Measurements from ENCODE around the gene NPPB. TPM values are rescaled to one million over a fixed set of nuclear protein-coding genes. Genes with fewer than 3 reads are reported as not detected.

Gene NPPB
- total and polyA plus RNA-seq, 7 experiments from 2014 or later, result not detected

GRCh38 chr1:11838349-11839272 lies 20.1 kb downstream of the NPPB start:
- ATAC-seq, result peak; percentile 93
- H3K27me3 ChIP-seq (ENCODE audit: control insufficient read depth in 2 of 2, insufficient read depth in 2 of 2, low read length in 2 of 2), result no peaks in the 10 kb centered on the region
- ChIA-PET CTCF (interaction anchor here (0.9 to 1.6 kb wide), 4 partner anchors 54 to 284 kb away, joined by 3 to 4 read pairs (median 4); no protein-coding TSS in a partner anchor), POLR2A (interaction anchor here (0.5 to 6.2 kb wide), 2 partner anchors 70 to 1446 kb away, joined by 3 to 45 read pairs; no protein-coding TSS in a partner anchor)
- no peak overlapping the region for H3K27ac ChIP-seq (ENCODE audit: low read depth, low read length)
- H3K9me3 ChIP-seq (ENCODE audit: control insufficient read depth in 2 of 3, low read length in 3 of 3), result no peaks in the 10 kb centered on the region
- DNase-seq, result peak; percentile 59 to 79 (median 73)
- peaks cover 0 to 8% (median 4%) of the 10 kb centered on the region in 7 donors for H3K4me1 Mint-ChIP-seq
- peaks cover 4 to 51% (median 19%) of the 10 kb centered on the region in 5 donors for H3K36me3 Mint-ChIP-seq
- no peaks in the 10 kb centered on the region for H3K27me3 Mint-ChIP-seq
- H3K9me3 Mint-ChIP-seq, result peaks cover 0 to 2% (median 0%) of the 10 kb centered on the region in 11 donors
- H3K4me1 ChIP-seq (ENCODE audit: control insufficient read depth in 2 of 2, insufficient read depth in 2 of 2, low read length in 2 of 2), result no peaks in the 10 kb centered on the region
- peaks cover 4 to 82% (median 7%) of the 10 kb centered on the region in 3 experiments for H3K36me3 ChIP-seq (ENCODE audit: control insufficient read depth in 2 of 3, insufficient read depth in 3 of 3, low read length in 3 of 3)
- peak overlapping the region in 1 of 9 donors; percentile 29 for H3K27ac Mint-ChIP-seq
- intact Hi-C loops (cut with micrococcal nuclease), result loop anchor here (1.0 to 10.0 kb wide), 6 partner anchors 56 to 280 kb away; partner anchors contain the start of genes MFN2 (in 1 of the 2) and MIIP (in 1 of the 2)
- H3K4me3 Mint-ChIP-seq, result no peak overlapping the region
- no peak overlapping the region for H3K4me3 ChIP-seq (ENCODE audit: low read length)

GRCh38 chr1:11837767-11838348 lies 20.9 kb downstream of the NPPB start:
- H3K36me3 ChIP-seq (ENCODE audit: control insufficient read depth in 2 of 3, insufficient read depth in 3 of 3, low read length in 3 of 3), result peaks cover 4 to 89% (median 7%) of the 10 kb centered on the region in 3 experiments
- CTCF ChIA-PET, result interaction anchor here (0.9 to 1.6 kb wide), 5 partner anchors 10 to 285 kb away, joined by 3 to 4 read pairs (median 4); partner anchors contain the start of gene NPPA
- Mint-ChIP-seq H3K27ac (no peak overlapping the region), H3K4me3 (no peak overlapping the region), H3K27me3 (no peaks in the 10 kb centered on the region), H3K9me3 (peaks cover 0 to 2% (median 0%) of the 10 kb centered on the region in 11 donors), H3K36me3 (peaks cover 4 to 47% (median 19%) of the 10 kb centered on the region in 5 donors), H3K4me1 (peaks cover 0 to 8% (median 4%) of the 10 kb centered on the region in 7 donors)
- intact Hi-C loops (cut with micrococcal nuclease), result loop anchor here (1.0 to 10.0 kb wide), 6 partner anchors 56 to 281 kb away; partner anchors contain the start of genes MFN2 (in 1 of the 2) and MIIP (in 1 of the 2)
- DNase-seq, result no peak
- H3K4me1 ChIP-seq (ENCODE audit: control insufficient read depth in 2 of 2, insufficient read depth in 2 of 2, low read length in 2 of 2), result no peaks in the 10 kb centered on the region
- H3K27me3 ChIP-seq (ENCODE audit: control insufficient read depth in 2 of 2, insufficient read depth in 2 of 2, low read length in 2 of 2), result no peaks in the 10 kb centered on the region
- POLR2A ChIA-PET, result interaction anchor here (0.6 to 6.2 kb wide), 2 partner anchors 71 to 161 kb away, joined by 3 to 45 read pairs; no protein-coding TSS in a partner anchor
- H3K4me3 ChIP-seq (ENCODE audit: low read length), result no peak overlapping the region
- no peaks in the 10 kb centered on the region for H3K9me3 ChIP-seq (ENCODE audit: control insufficient read depth in 2 of 3, low read length in 3 of 3)
- H3K27ac ChIP-seq (ENCODE audit: low read depth, low read length), result no peak overlapping the region
- no peak for ATAC-seq

GRCh38 chr1:11836955-11837766 lies 21.6 kb downstream of the NPPB start:
- no peaks in the 10 kb centered on the region for H3K27me3 Mint-ChIP-seq
- DNase-seq, result no peak
- intact Hi-C loops (cut with micrococcal nuclease), result loop anchor here in 1 of 2 donors (10.0 kb wide), 1 partner anchor 178 kb away; the partner anchor contains the start of gene MIIP

GRCh38 chr1:11835441-11836225 lies 23.1 kb downstream of the NPPB start:
- intact Hi-C loops (cut with micrococcal nuclease), result loop anchor here in 1 of 2 donors (10.0 kb wide), 1 partner anchor 179 kb away; the partner anchor contains the start of gene MIIP
- ATAC-seq, result no peak
- peaks cover 4 to 36% (median 11%) of the 10 kb centered on the region in 5 donors for H3K36me3 Mint-ChIP-seq
- ChIA-PET CTCF (interaction anchor here (0.6 to 0.8 kb wide), 2 partner anchors 157 to 158 kb away, joined by 3 to 6 read pairs; no protein-coding TSS in a partner anchor), POLR2A (no interaction called here)
- no peak overlapping the region for H3K4me3 Mint-ChIP-seq
- peaks cover 0 to 5% (median 4%) of the 10 kb centered on the region in 7 donors for H3K4me1 Mint-ChIP-seq
- Histone ChIP-seq H3K4me3 (ENCODE audit: low read length) (no peak overlapping the region), H3K4me1 (ENCODE audit: control insufficient read depth in 2 of 2, insufficient read depth in 2 of 2, low read length in 2 of 2) (no peaks in the 10 kb centered on the region), H3K27ac (ENCODE audit: low read depth, low read length) (no peak overlapping the region), H3K36me3 (ENCODE audit: control insufficient read depth in 2 of 3, insufficient read depth in 3 of 3, low read length in 3 of 3) (peaks cover 0 to 89% (median 0%) of the 10 kb centered on the region in 3 experiments), H3K9me3 (ENCODE audit: control insufficient read depth in 2 of 3, low read length in 3 of 3) (no peaks in the 10 kb centered on the region), H3K27me3 (ENCODE audit: control insufficient read depth in 2 of 2, insufficient read depth in 2 of 2, low read length in 2 of 2) (no peaks in the 10 kb centered on the region)
- H3K27me3 Mint-ChIP-seq, result no peaks in the 10 kb centered on the region
- no peaks in the 10 kb centered on the region for H3K9me3 Mint-ChIP-seq
- DNase-seq, result no peak
- H3K27ac Mint-ChIP-seq, result no peak overlapping the region

More at GRCh38 chr1:11836955-11837766, 21.6 kb downstream of the NPPB start:
- no peaks in the 10 kb centered on the region for H3K9me3 ChIP-seq (ENCODE audit: control insufficient read depth in 2 of 3, low read length in 3 of 3)
- ChIA-PET POLR2A (interaction anchor here (0.6 to 6.2 kb wide), 3 partner anchors 72 to 314 kb away, joined by 3 to 45 read pairs (median 3); no protein-coding TSS in a partner anchor), CTCF (interaction anchor here (0.9 to 1.6 kb wide), 3 partner anchors 11 to 72 kb away, joined by 3 to 4 read pairs (median 4); partner anchors contain the start of gene NPPA)
- H3K27ac ChIP-seq (ENCODE audit: low read depth, low read length), result no peak overlapping the region
- peaks cover 4 to 93% (median 7%) of the 10 kb centered on the region in 3 experiments for H3K36me3 ChIP-seq (ENCODE audit: control insufficient read depth in 2 of 3, insufficient read depth in 3 of 3, low read length in 3 of 3)
- no peak overlapping the region for H3K4me3 Mint-ChIP-seq
- no peak overlapping the region for H3K27ac Mint-ChIP-seq
- no peaks in the 10 kb centered on the region for H3K4me1 ChIP-seq (ENCODE audit: control insufficient read depth in 2 of 2, insufficient read depth in 2 of 2, low read length in 2 of 2)
- ATAC-seq, result no peak
- peaks cover 0 to 5% (median 4%) of the 10 kb centered on the region in 7 donors for H3K4me1 Mint-ChIP-seq
- H3K27me3 ChIP-seq (ENCODE audit: control insufficient read depth in 2 of 2, insufficient read depth in 2 of 2, low read length in 2 of 2), result no peaks in the 10 kb centered on the region
- no peak overlapping the region for H3K4me3 ChIP-seq (ENCODE audit: low read length)
- no peaks in the 10 kb centered on the region for H3K9me3 Mint-ChIP-seq
- H3K36me3 Mint-ChIP-seq, result peaks cover 4 to 50% (median 19%) of the 10 kb centered on the region in 5 donors

GRCh38 chr1:11833900-11834299 lies 24.8 kb downstream of the NPPB start:
- ATAC-seq, result no peak
- CTCF ChIA-PET, result interaction anchor here (0.5 kb wide), 1 partner anchor 191 kb away, joined by 3 read pairs; no protein-coding TSS in a partner anchor
- peaks cover 0 to 5% (median 3%) of the 10 kb centered on the region in 7 donors for H3K4me1 Mint-ChIP-seq
- DNase-seq, result no peak
- H3K36me3 Mint-ChIP-seq, result peaks cover 4 to 35% (median 9%) of the 10 kb centered on the region in 5 donors
- no peaks in the 10 kb centered on the region for H3K27me3 Mint-ChIP-seq
- Histone ChIP-seq H3K4me3 (ENCODE audit: low read length) (no peak overlapping the region), H3K9me3 (ENCODE audit: control insufficient read depth in 2 of 3, low read length in 3 of 3) (no peaks in the 10 kb centered on the region), H3K27me3 (ENCODE audit: control insufficient read depth in 2 of 2, insufficient read depth in 2 of 2, low read length in 2 of 2) (no peaks in the 10 kb centered on the region), H3K27ac (ENCODE audit: low read depth, low read length) (no peak overlapping the region), H3K4me1 (ENCODE audit: control insufficient read depth in 2 of 2, insufficient read depth in 2 of 2, low read length in 2 of 2) (no peaks in the 10 kb centered on the region), H3K36me3 (ENCODE audit: control insufficient read depth in 2 of 3, insufficient read depth in 3 of 3, low read length in 3 of 3) (peaks cover 0 to 90% (median 0%) of the 10 kb centered on the region in 3 experiments)
- intact Hi-C loops (cut with micrococcal nuclease), result loop anchor here in 1 of 2 donors (10.0 kb wide), 1 partner anchor 181 kb away; the partner anchor contains the start of gene MIIP
- POLR2A ChIA-PET, result no interaction called here
- H3K9me3 Mint-ChIP-seq, result no peaks in the 10 kb centered on the region
- H3K4me3 Mint-ChIP-seq, result no peak overlapping the region
- no peak overlapping the region for H3K27ac Mint-ChIP-seq
